HepG2 (cell line): ENCODE results near the gene STXBP2. TPM values are rescaled to one million over a fixed set of nuclear protein-coding genes. Genes with fewer than 3 reads are reported as not detected.

Source experiments
- ATAC-seq: fragments of 200-7000 bp; cut with Tn5 transposase; 3 replicates; pipeline ENCODE4 v1.9.1; 2020; ENCODE audit warnings: mild to moderate bottlenecking, moderate library complexity
- BruUV-seq: library from RNA; stranded (reverse); fragments of 400-500 nt; replicated peaks from 2 replicates; lab custom pipeline; 2021; lab: Mats Ljungman, UMichigan
- CTCF ChIA-PET: fragments of 300-600 bp; formaldehyde crosslinking; extraction: SDS; loops from one replicate; lab custom pipeline; 2021; ENCODE audit warnings: low total read pairs, inconsistent platforms, low intra/inter-chr PET ratio; lab: Yijun Ruan, JAX
- POLR2A ChIA-PET: fragments of 350-600 bp; sonication (Branson Sonifier 250); formaldehyde crosslinking; loops from one replicate; lab custom pipeline; 2020; ENCODE audit warnings: antibody characterized with exemption, inconsistent platforms; lab: Yijun Ruan, JAX
- DNase-seq: peaks from one replicate; pipeline ENCODE4 v3.0.0-alpha.2; 2015; ENCODE audit warnings: low spot score
- FAIRE-seq: peaks from 3 replicates; lab custom pipeline; 2011; peaks lifted over from hg19 to GRCh38; lab: Jason Lieb, UNC
- H2AFZ ChIP-seq: one replicate; pipeline ENCODE4 v1.6.1; 2011; ENCODE audit warnings: low read length, inconsistent platforms
- H3K27ac ChIP-seq: fragments of 300-600 bp; 3 replicates; pipeline ENCODE4 v1.8.0; 2011; ENCODE audit warnings: mixed run types, mild to moderate bottlenecking, mixed read lengths, low read length, inconsistent platforms; ENCODE audit not compliant: insufficient read depth; ENCODE audit errors: extremely low read length
- H3K27me3 ChIP-seq, 2 experiments: fragments of 200-600 bp in 1 of 2; 2 replicates in 1 of 2; 3 replicates in 1 of 2; pipeline versions ENCODE4 v1.6.0 to v1.8.0; 2011; ENCODE audit warnings: low read length in 2 of 2, mild to moderate bottlenecking in 2 of 2, moderate library complexity in 2 of 2, inconsistent platforms in 1 of 2; ENCODE audit not compliant: insufficient read depth in 2 of 2, control insufficient read depth in 1 of 2
- H3K36me3 ChIP-seq, 2 experiments: fragments of 200-600 bp in 1 of 2; replicated peaks in 1 of 2; 2 replicates in 1 of 2; 3 replicates in 1 of 2; pipeline versions ENCODE4 v1.5.1 to v1.8.0; 2011; ENCODE audit warnings: low read length in 2 of 2, inconsistent platforms in 1 of 2; ENCODE audit not compliant: insufficient read depth in 2 of 2, control insufficient read depth in 1 of 2
- H3K4me1 ChIP-seq: 2 replicates; pipeline ENCODE4 v1.5.1; 2012; ENCODE audit warnings: low read length, inconsistent platforms; ENCODE audit not compliant: insufficient read depth
- H3K4me2 ChIP-seq: 2 replicates; pipeline ENCODE4 v1.6.0; 2011; ENCODE audit warnings: low read depth, low read length, inconsistent platforms
- H3K4me3 ChIP-seq, 3 experiments: fragments of 200-600 bp in 1 of 3; sonication (generic), shearing (Covaris generic) in 1 of 3; replicated peaks in 1 of 3; 2 replicates each; pipeline ENCODE4 v1.5.1; 2011 to 2016; ENCODE audit warnings: low read length in 3 of 3, inconsistent platforms in 2 of 3, low read depth in 2 of 3, mild to moderate bottlenecking in 2 of 3, control low read depth in 1 of 3, mixed read lengths in 1 of 3; ENCODE audit not compliant: insufficient read depth in 1 of 3
- H3K79me2 ChIP-seq: one replicate; pipeline ENCODE4 v1.6.1; 2011; ENCODE audit warnings: low read length, inconsistent platforms; ENCODE audit not compliant: insufficient read depth
- H3K9ac ChIP-seq: 2 replicates; pipeline ENCODE4 v1.6.0; 2011; ENCODE audit warnings: mild to moderate bottlenecking, low read depth, low read length, inconsistent platforms; ENCODE audit not compliant: insufficient read depth
- H3K9me3 ChIP-seq: 2 replicates; pipeline ENCODE4 v1.5.1; 2012; ENCODE audit warnings: mild to moderate bottlenecking, low read length
- H4K20me1 ChIP-seq: 2 replicates; pipeline ENCODE4 v1.6.0; 2011; ENCODE audit warnings: inconsistent platforms, mild to moderate bottlenecking, low read length, moderate library complexity; ENCODE audit not compliant: insufficient read depth
- AGO2 ChIP-seq: fragments of 200-400 bp; formaldehyde crosslinking; optimal IDR thresholded peaks from 2 replicates; pipeline ENCODE3; 2017; ENCODE audit warnings: mild to moderate bottlenecking, low read depth, low read length, moderate library complexity
- FOXA3 ChIP-seq: IDR thresholded peaks from 2 replicates; pipeline ENCODE4 v1.6.1; 2016; ENCODE audit warnings: missing genetic modification reagents, missing compliant biosample characterization
- HIVEP1 ChIP-seq: sonication (generic); formaldehyde crosslinking; IDR thresholded peaks from 2 replicates; pipeline ENCODE4 v1.4.0; 2020; ENCODE audit warnings: mild to moderate bottlenecking, missing genetic modification reagents
- MXI1 ChIP-seq: IDR thresholded peaks from 3 replicates; pipeline ENCODE4 v1.6.1; 2012; ENCODE audit warnings: low read depth, low read length, inconsistent platforms, borderline replicate concordance
- PITX1 ChIP-seq: sonication (generic); formaldehyde crosslinking; IDR thresholded peaks from 2 replicates; pipeline ENCODE4 v1.5.1; 2020; ENCODE audit warnings: mild to moderate bottlenecking, missing genetic modification reagents
- RBFOX2 ChIP-seq: fragments of 200-400 bp; formaldehyde crosslinking; IDR thresholded peaks from 2 replicates; pipeline ENCODE4 v1.6.1; 2017; ENCODE audit warnings: low read depth, mild to moderate bottlenecking, low read length
- RXRB ChIP-seq: IDR thresholded peaks from 2 replicates; pipeline ENCODE4 v1.6.1; 2016; ENCODE audit warnings: borderline replicate concordance, missing genetic modification reagents, missing compliant biosample characterization
- SUZ12 ChIP-seq: fragments of 150-350 bp; IDR thresholded peaks from 2 replicates; pipeline ENCODE4 v1.6.1; 2014; ENCODE audit warnings: low read depth, low read length
- ZBTB25 ChIP-seq: IDR thresholded peaks from 2 replicates; pipeline ENCODE4 v1.6.1; 2018; ENCODE audit warnings: missing genetic modification reagents
- ZMYM2 ChIP-seq: sonication (generic); formaldehyde crosslinking; IDR thresholded peaks from 2 replicates; pipeline ENCODE4 v1.8.0; 2022; ENCODE audit warnings: mild to moderate bottlenecking, missing genetic modification reagents
- ZNF460 ChIP-seq: sonication (generic); formaldehyde crosslinking; IDR thresholded peaks from 2 replicates; pipeline ENCODE4 v1.5.1; 2020; ENCODE audit warnings: missing genetic modification reagents, mild to moderate bottlenecking, borderline replicate concordance
- ZNF546 ChIP-seq: sonication (generic); formaldehyde crosslinking; conservative IDR thresholded peaks from 2 replicates; pipeline ENCODE4 v1.8.1; 2023; ENCODE audit warnings: mild to moderate bottlenecking, missing genetic modification reagents
- ZNF567 ChIP-seq: sonication (generic); formaldehyde crosslinking; IDR thresholded peaks from 2 replicates; pipeline ENCODE4 v1.8.1; 2023; ENCODE audit warnings: mild to moderate bottlenecking, missing genetic modification reagents, borderline replicate concordance
- ZNF780A ChIP-seq: sonication (generic); formaldehyde crosslinking; IDR thresholded peaks from 2 replicates; pipeline ENCODE4 v1.8.0; 2022; ENCODE audit warnings: mild to moderate bottlenecking, missing genetic modification reagents, moderate library complexity
- WGBS: methylation state at CpG from one replicate; pipeline ENCODE4 v1.1.6; 2017; ENCODE audit warnings: low lambda C conversion rate; 5-methylcytosine and 5-hydroxymethylcytosine counted together
- in situ Hi-C: cut with HindIII; loops from 2 replicates; pipeline ENCODE4 v1.10.0; 2017; ENCODE audit warnings: low pct_unique_long_range_greater_than_20kb; ENCODE audit not compliant: extremely low pct_ligation_motif_present
- intact Hi-C: fragments of 100-400 bp; cut with micrococcal nuclease; formaldehyde crosslinking; loops from one replicate; pipeline ENCODE4 v1.10.0; 2022; ENCODE audit not compliant: unreplicated experiment
- polyA plus RNA-seq, 8 experiments: library from polyadenylated mRNA; depleted of rRNA in 3 of 8; stranded (reverse) in 7 of 8; unstranded in 1 of 8; fragments of >200 nt; fragmentation: Illumina TruSeq in 4 of 8; extraction: Trizol in 4 of 8; gene quantifications; 2 replicates each; pipeline versions ENCODE4 v1.2.1 to v1.2.3, GENCODE V29; 2011 to 2016; ENCODE audit warnings: low read depth in 4 of 8, missing spikeins in 1 of 8, mixed read lengths in 1 of 8; ENCODE audit not compliant: insufficient read depth in 1 of 8
- total RNA-seq, 5 experiments: library from RNA; depleted of rRNA; stranded (reverse); fragments of >200 nt; fragmentation: Illumina TruSeq; extraction: Trizol; gene quantifications; 2 replicates each; pipeline ENCODE4 v1.2.3, GENCODE V29; 2016; ENCODE audit warnings: low read depth in 1 of 5
- TF ChIP-seq, protein P1 (sequence below): conservative IDR thresholded peaks from 2 replicates; pipeline ENCODE4 v1.6.1; 2018; ENCODE audit warnings: missing genetic modification reagents

Gene STXBP2
- total and polyA plus RNA-seq, 2 of the 13 experiments (the other 11 are each of a cell fraction or from before 2014, with no cell fraction given) = 22.8 to 40.1 TPM

- ATAC-seq = no peak
- CTCF ChIA-PET = no interaction called here
Observed at GRCh38 chr19:7644550-7644877, 7.6 kb downstream of the STXBP2 start.

GRCh38 chr19:7645163-7645562, 8.3 kb downstream of the STXBP2 start:
- Histone ChIP-seq H3K36me3 (no peaks in the 10 kb centered on the region), H3K4me3 (no peak overlapping the region), H3K27me3 (no peaks in the 10 kb centered on the region), H3K4me2 (no peak overlapping the region), H3K9ac (no peak overlapping the region), H3K4me1 (no peaks in the 10 kb centered on the region), H3K79me2 (no peaks in the 10 kb centered on the region), H2AFZ (no peak overlapping the region), H3K9me3 (no peaks in the 10 kb centered on the region), H4K20me1 (no peaks in the 10 kb centered on the region), H3K27ac (no peak overlapping the region)
- BruUV-seq = no TSS peak
- in situ Hi-C loops = no loop called here
- DNase-seq (no peak), ATAC-seq (no peak), FAIRE-seq (no peak)
- TF ChIP-seq AGO2 (peak; percentile 72), ZBTB25 (no peak), RBFOX2 (peak; percentile 30; the same call in 1 of the 2 replicates)
- ChIA-PET POLR2A (no interaction called here), CTCF (no interaction called here)
- 100% methylated on average over 11 of the region's 14 CpGs for WGBS
- intact Hi-C loops = no loop called here

More at GRCh38 chr19:7644550-7644877, 7.6 kb downstream of the STXBP2 start:
- Histone ChIP-seq H2AFZ (no peak overlapping the region), H3K79me2 (no peaks in the 10 kb centered on the region), H3K4me1 (no peaks in the 10 kb centered on the region), H3K36me3 (no peaks in the 10 kb centered on the region; a peak in 1 of 5 replicates), H3K27ac (no peak overlapping the region), H3K4me3 (no peak overlapping the region), H3K4me2 (no peak overlapping the region), H3K9me3 (no peaks in the 10 kb centered on the region), H4K20me1 (no peaks in the 10 kb centered on the region; the same call in 1 of the 2 replicates), H3K9ac (no peak overlapping the region), H3K27me3 (no peaks in the 10 kb centered on the region)
- WGBS = 93% methylated on average over 6 of the region's 20 CpGs
- POLR2A ChIA-PET = no interaction called here
- TF ChIP-seq RXRB (CRISPR knock-in tag) (no peak), SUZ12 (no peak), FOXA3 (CRISPR knock-in tag) (no peak), ZMYM2 (CRISPR knock-in tag) (no peak), ZNF780A (CRISPR knock-in tag) (no peak), ZNF567 (no peak), MXI1 (no peak), ZNF546 (CRISPR knock-in tag) (no peak), HIVEP1 (CRISPR knock-in tag) (no peak), PITX1 (CRISPR knock-in tag) (no peak), ZNF460 (CRISPR knock-in tag) (no peak)
- TF ChIP-seq, protein P1, sequence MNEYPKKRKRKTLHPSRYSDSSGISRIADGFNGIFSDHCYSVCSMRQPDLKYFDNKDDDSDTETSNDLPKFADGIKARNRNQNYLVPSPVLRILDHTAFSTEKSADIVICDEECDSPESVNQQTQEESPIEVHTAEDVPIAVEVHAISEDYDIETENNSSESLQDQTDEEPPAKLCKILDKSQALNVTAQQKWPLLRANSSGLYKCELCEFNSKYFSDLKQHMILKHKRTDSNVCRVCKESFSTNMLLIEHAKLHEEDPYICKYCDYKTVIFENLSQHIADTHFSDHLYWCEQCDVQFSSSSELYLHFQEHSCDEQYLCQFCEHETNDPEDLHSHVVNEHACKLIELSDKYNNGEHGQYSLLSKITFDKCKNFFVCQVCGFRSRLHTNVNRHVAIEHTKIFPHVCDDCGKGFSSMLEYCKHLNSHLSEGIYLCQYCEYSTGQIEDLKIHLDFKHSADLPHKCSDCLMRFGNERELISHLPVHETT (CRISPR knock-in tag) = no peak
- in situ Hi-C loops = no loop called here
- BruUV-seq = no TSS peak
- FAIRE-seq (no peak), DNase-seq (no peak)
- intact Hi-C loops = no loop called here
